ENCODE data around the gene DHFR. TPM values are rescaled to one million over a fixed set of nuclear protein-coding genes. Genes with fewer than 3 reads are reported as not detected.
A peak's percentile ranks its signal among the peaks of the same experiment; 100 is the strongest.

DHFR gene
- total RNA-seq, 3 donors from 2014 or later: 15.3 to 35.9 (median 18.6) TPM

DNA sequence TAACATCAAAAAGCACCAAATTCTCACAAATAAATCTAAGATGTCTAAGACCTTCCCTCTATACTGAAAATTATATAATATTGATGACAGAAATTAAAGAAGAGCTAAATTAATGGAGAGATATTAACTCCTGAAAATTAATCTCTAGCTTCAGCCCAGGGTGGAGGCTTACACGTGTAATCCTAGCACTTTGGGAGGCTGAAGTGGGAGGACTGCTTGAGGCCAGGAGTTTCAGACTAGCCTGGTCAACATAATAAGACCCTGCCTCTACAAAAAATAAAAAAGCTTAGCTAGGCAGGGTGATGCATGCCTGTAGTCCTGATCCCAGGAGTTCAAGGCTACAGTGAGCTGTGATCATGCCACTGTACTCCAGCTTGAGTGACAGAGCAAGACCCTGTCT, 45.1 kb downstream of the DHFR start:
- Histone ChIP-seq H3K36me3 (ENCODE audit: low read depth) (no peaks in the 10 kb centered on the region), H3K4me3 (no peak overlapping the region), H3K4me1 (ENCODE audit: low read depth) (no peaks in the 10 kb centered on the region), H3K9me3 (no peaks in the 10 kb centered on the region)
- TF ChIP-seq, protein P1, sequence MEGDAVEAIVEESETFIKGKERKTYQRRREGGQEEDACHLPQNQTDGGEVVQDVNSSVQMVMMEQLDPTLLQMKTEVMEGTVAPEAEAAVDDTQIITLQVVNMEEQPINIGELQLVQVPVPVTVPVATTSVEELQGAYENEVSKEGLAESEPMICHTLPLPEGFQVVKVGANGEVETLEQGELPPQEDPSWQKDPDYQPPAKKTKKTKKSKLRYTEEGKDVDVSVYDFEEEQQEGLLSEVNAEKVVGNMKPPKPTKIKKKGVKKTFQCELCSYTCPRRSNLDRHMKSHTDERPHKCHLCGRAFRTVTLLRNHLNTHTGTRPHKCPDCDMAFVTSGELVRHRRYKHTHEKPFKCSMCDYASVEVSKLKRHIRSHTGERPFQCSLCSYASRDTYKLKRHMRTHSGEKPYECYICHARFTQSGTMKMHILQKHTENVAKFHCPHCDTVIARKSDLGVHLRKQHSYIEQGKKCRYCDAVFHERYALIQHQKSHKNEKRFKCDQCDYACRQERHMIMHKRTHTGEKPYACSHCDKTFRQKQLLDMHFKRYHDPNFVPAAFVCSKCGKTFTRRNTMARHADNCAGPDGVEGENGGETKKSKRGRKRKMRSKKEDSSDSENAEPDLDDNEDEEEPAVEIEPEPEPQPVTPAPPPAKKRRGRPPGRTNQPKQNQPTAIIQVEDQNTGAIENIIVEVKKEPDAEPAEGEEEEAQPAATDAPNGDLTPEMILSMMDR (IDR thresholded peaks at IDR 0.05): no peak
- intact Hi-C loops (cut with DNase I, micrococcal nuclease): no loop called here
- ATAC-seq (no peak), DNase-seq (no peak)

DNA sequence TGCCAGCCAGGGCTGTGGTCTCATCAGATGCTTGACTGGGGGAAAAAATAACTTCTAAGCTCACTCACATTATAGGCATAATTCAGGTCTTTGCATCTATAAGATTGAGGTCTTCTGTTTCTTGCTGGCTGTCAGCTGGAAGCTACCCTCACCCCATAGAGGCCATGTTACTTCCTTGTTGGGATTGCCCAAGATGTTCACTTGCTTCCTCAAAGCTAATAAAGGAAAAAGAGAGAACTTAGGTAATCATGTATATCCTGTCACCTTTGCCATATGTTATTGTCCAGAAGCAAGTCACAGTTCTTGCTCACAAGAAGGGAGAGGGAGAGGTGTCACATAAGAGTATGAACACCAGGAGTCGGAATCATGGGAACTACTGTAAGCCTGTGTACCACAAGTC, 46.1 kb downstream of the DHFR start:
- DNase-seq (no peak), ATAC-seq (peak; percentile 65)
- Histone ChIP-seq H3K36me3 (ENCODE audit: low read depth) (no peaks in the 10 kb centered on the region), H3K9me3 (no peaks in the 10 kb centered on the region), H3K4me1 (ENCODE audit: low read depth) (no peaks in the 10 kb centered on the region), H3K4me3 (no peak overlapping the region)
- TF ChIP-seq, protein P1 (IDR thresholded peaks at IDR 0.05): no peak
- intact Hi-C loops (cut with DNase I, micrococcal nuclease): no loop called here

DNA sequence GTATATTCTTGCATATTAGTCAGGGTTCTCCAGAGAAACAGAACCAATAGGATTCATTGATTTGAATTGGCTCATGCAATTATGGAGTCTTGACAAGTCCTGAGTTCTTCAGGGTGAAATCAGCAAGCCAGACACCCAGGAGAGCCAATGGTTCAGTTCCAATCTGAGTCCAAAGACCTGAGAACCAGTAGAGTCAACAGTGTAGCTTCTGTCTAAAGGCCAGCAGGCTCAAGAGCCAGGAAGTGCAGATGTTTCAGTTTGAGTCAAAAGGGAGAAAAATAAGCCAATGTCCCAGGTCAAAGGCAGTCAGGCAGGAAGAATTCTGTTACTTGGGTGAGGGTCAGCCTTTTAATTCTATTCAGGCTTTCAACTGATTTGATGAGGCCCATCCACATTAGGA, 47.0 kb downstream of the DHFR start:
- TF ChIP-seq, protein P1 (IDR thresholded peaks at IDR 0.05): no peak
- intact Hi-C loops (cut with DNase I, micrococcal nuclease): no loop called here
- no peaks in the 10 kb centered on the region for H3K36me3 ChIP-seq (ENCODE audit: low read depth)
- DNase-seq (no peak), ATAC-seq (no peak)
- no peaks in the 10 kb centered on the region for H3K9me3 ChIP-seq
- H3K4me1 ChIP-seq (ENCODE audit: low read depth): no peaks in the 10 kb centered on the region
- no peak overlapping the region for H3K4me3 ChIP-seq

DNA sequence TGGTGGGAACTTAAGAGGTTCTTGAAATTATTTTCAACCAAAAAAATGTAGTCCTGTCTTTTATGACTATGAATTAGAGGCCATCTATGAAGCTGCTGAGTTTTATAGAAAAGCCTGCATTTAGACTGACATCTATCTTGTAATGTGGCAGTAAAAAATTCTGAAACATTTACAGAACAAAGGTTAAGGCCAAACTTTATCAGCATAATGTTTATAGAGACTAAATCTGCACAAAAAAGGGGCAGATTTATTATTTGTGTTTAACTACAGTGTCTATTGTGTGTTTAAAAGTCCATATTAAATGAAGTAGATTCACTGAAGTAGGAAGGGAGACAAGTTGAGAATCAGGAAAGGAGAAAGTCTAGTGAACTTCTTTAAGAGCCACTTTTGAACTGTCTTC, 47.4 kb downstream of the DHFR start:
- H3K4me3 ChIP-seq: no peak overlapping the region
- H3K36me3 ChIP-seq (ENCODE audit: low read depth): no peaks in the 10 kb centered on the region
- H3K4me1 ChIP-seq (ENCODE audit: low read depth): no peaks in the 10 kb centered on the region
- H3K9me3 ChIP-seq: no peaks in the 10 kb centered on the region
- ATAC-seq: no peak
- TF ChIP-seq, protein P1 (IDR thresholded peaks at IDR 0.05): no peak
- intact Hi-C loops (cut with DNase I, micrococcal nuclease): no loop called here
- no peak for DNase-seq

DNA sequence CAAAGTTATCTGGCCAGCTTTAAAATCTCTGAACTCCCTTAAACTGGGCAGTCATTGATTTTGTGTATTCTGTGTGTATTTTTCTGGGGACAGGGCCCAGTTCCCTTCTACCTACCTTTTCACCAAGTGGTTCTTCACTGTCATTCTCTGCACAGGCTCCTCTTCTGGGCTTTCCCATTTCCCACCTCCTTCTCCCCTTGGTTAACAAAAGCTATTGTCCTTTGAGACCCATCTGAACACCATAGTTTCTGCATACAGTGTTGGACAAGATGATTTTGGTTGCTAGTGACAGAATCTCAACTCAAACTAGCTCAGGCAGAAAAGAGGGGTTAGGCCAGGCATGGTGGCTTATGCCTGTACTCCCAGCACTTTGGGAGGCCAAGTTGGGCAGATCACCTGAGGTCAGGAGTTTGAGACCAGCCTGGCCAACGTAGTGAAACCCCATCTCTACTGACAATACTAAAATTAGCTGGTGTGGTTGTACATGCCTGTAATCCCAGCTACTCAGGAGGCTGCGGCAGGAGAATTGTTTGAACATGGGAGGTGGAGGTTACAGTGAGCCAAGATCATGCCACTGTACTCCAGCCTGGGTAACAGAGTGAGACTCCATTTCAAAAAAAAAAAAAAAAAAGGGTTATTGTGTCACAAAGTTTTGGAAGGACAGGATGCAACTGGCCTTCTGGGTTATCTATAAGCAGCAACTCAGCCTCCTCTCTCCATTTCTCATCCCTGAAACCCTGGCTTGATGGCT, 53.7 kb downstream of the DHFR start:
- no peak for ATAC-seq
- TF ChIP-seq, protein P1 (IDR thresholded peaks at IDR 0.05): no peak
- Histone ChIP-seq H3K4me3 (no peak overlapping the region), H3K9me3 (no peaks in the 10 kb centered on the region), H3K4me1 (ENCODE audit: low read depth) (no peaks in the 10 kb centered on the region), H3K36me3 (ENCODE audit: low read depth) (no peaks in the 10 kb centered on the region)
- no peak for DNase-seq
- intact Hi-C loops (cut with DNase I, micrococcal nuclease): no loop called here

Measured in mucosa of descending colon (tissue), 3 donors.